GM19438 (cell line): Measurements from ENCODE around the gene TNKS2.
"Not testable (repeated sequence)": the region's sequence is repeated elsewhere in the genome, so short reads cannot be mapped to it uniquely, and the experiment has no call there.

Experiments
- ATAC-seq: cut with Tn5 transposase; IDR thresholded peaks from one replicate; pipeline ENCODE4 v1.9.1; 2021; ENCODE audit warnings: low read depth; ENCODE audit not compliant: unreplicated experiment

Gene TNKS2

GRCh38 chr10:91797874-91798648 is at the start of gene TNKS2:
TNKS2 (plus strand) TSS chr10:91798426; CDS start chr10:91798691, 265 bp downstream.
- peak; percentile 66 for ATAC-seq

GRCh38 chr10:91749592-91749991 is 48.6 kb upstream of the TNKS2 start:
- ATAC-seq: not testable (repeated sequence)

GRCh38 chr10:91756286-91756685 is 41.9 kb upstream of the TNKS2 start:
- ATAC-seq: no peak

GRCh38 chr10:91758303-91759146 is 39.7 kb upstream of the TNKS2 start:
- no peak for ATAC-seq

GRCh38 chr10:91759581-91759986 is 38.6 kb upstream of the TNKS2 start:
- no peak for ATAC-seq

GRCh38 chr10:91761721-91762120 is 36.5 kb upstream of the TNKS2 start:
- no peak for ATAC-seq

GRCh38 chr10:91762878-91763277 is 35.3 kb upstream of the TNKS2 start:
- no peak for ATAC-seq

GRCh38 chr10:91766676-91767075 is 31.6 kb upstream of the TNKS2 start:
- no peak for ATAC-seq

GRCh38 chr10:91768123-91768522 is 30.1 kb upstream of the TNKS2 start:
- no peak for ATAC-seq

- no peak for ATAC-seq
Observed at GRCh38 chr10:91771907-91772306, 26.3 kb upstream of the TNKS2 start.

GRCh38 chr10:91772461-91772860 is 25.8 kb upstream of the TNKS2 start:
- ATAC-seq: no peak

GRCh38 chr10:91772869-91773268 is 25.4 kb upstream of the TNKS2 start:
- ATAC-seq: no peak

- no peak for ATAC-seq
Observed at GRCh38 chr10:91774571-91774970, 23.7 kb upstream of the TNKS2 start.

- ATAC-seq: no peak
Observed at GRCh38 chr10:91775731-91776130, 22.5 kb upstream of the TNKS2 start.

GRCh38 chr10:91776266-91776665 is 22.0 kb upstream of the TNKS2 start:
- ATAC-seq: no peak

- no peak for ATAC-seq
Observed at GRCh38 chr10:91778485-91778884, 19.7 kb upstream of the TNKS2 start.

- ATAC-seq: no peak
Observed at GRCh38 chr10:91779011-91779605, 19.1 kb upstream of the TNKS2 start.

- ATAC-seq: no peak
Observed at GRCh38 chr10:91782539-91782938, 15.7 kb upstream of the TNKS2 start.

GRCh38 chr10:91785830-91786229 is 12.4 kb upstream of the TNKS2 start:
- no peak for ATAC-seq

GRCh38 chr10:91787258-91787657 is 11.0 kb upstream of the TNKS2 start:
- ATAC-seq: no peak

- no peak for ATAC-seq
Observed at GRCh38 chr10:91787810-91788209, 10.4 kb upstream of the TNKS2 start.
